Breast epithelium (tissue), 3 donors: ENCODE data around the gene MT1B.

Source experiments
- POLR2A ChIP-seq: fragments of 450-650 bp; IDR thresholded peaks from one replicate; pipeline ENCODE4 v1.6.1; 2016; ENCODE audit warnings: antibody characterized with exemption, mild to moderate bottlenecking, moderate library complexity
- POLR2AphosphoS5 ChIP-seq, 3 donors: sonication (generic); formaldehyde crosslinking; IDR thresholded peaks; one replicate each; pipeline ENCODE4 v1.6.1; 2017; ENCODE audit warnings: antibody characterized with exemption in 3 of 3
- TF ChIP-seq, protein P1 (sequence below), 3 donors: fragments of 450-650 bp; IDR thresholded peaks; one replicate each; pipeline ENCODE4 v1.5.1; 2016 to 2017; ENCODE audit warnings: antibody characterized with exemption in 3 of 3, mild to moderate bottlenecking in 3 of 3, moderate library complexity in 3 of 3

DNA sequence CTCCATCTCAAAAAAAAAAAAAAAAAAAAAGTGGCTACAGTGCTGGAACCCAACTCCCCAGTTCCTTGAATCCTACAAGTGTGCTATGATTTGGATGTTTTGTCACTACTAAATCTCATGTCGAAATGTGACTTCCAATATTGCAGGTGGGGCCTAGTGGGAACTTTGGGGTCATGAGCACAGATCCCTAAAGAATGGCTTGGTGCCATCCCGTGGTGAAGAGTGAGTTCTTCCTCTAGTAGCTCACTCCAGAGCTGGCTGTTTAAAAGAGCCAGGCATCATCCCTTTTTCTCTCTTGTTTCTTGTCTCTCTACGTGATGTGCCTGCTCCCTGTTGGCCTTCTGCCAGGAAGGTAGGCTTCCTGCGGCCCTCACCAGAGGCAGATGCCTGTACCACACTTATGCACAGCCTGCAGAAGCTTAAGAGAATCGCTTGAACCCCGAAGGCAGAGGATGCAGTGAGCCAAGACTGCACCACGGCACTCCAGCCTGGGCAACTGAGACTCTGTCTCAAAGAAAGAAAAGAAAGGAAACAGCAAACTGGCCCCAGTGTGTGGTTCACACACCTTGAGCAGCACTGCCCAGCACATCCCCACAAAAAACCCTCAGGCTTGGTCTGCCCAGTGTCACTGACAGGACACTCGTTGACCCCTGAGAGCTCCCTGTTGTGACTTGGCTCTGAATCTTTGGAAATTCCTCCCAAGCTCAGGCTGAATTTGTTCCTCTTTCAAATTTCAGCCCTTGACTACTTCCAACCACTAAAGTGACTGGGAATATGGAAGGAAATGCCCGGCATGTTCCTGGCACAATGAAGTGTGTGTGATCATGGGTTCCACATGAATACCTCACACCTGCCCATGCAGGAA, 23.0 kb upstream of the MT1B start:
- TF ChIP-seq, protein P1, sequence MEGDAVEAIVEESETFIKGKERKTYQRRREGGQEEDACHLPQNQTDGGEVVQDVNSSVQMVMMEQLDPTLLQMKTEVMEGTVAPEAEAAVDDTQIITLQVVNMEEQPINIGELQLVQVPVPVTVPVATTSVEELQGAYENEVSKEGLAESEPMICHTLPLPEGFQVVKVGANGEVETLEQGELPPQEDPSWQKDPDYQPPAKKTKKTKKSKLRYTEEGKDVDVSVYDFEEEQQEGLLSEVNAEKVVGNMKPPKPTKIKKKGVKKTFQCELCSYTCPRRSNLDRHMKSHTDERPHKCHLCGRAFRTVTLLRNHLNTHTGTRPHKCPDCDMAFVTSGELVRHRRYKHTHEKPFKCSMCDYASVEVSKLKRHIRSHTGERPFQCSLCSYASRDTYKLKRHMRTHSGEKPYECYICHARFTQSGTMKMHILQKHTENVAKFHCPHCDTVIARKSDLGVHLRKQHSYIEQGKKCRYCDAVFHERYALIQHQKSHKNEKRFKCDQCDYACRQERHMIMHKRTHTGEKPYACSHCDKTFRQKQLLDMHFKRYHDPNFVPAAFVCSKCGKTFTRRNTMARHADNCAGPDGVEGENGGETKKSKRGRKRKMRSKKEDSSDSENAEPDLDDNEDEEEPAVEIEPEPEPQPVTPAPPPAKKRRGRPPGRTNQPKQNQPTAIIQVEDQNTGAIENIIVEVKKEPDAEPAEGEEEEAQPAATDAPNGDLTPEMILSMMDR (IDR thresholded peaks at IDR 0.05), result no peak
- no peak for TF ChIP-seq POLR2A
- no peak for TF ChIP-seq POLR2AphosphoS5 (IDR thresholded peaks at IDR 0.05)
